Uterus (tissue), 4 donors: Measurements from ENCODE around the gene FAM187B. TPM values are rescaled to one million over a fixed set of nuclear protein-coding genes. Genes with fewer than 3 reads are reported as not detected.
A peak's percentile ranks its signal among the peaks of the same experiment; 100 is the strongest.

Experiments used
- DNase-seq, 2 donors: peaks; one replicate each; pipeline ENCODE4 v3.0.0-alpha.2; 2019 to 2020
- H3K27ac ChIP-seq, 2 donors: fragments of 200-600 bp; sonication (generic); 1 replicate in 1 of 2; 2 replicates in 1 of 2; pipeline ENCODE4 v1.5.1; 2016 to 2018
- H3K27me3 ChIP-seq, 2 donors: fragments of 200-600 bp; sonication (generic); one replicate each; pipeline ENCODE4 v1.5.1; 2018 to 2019; ENCODE audit warnings: control low read depth in 1 of 2
- H3K36me3 ChIP-seq, 2 donors: fragments of 200-600 bp; sonication (generic); one replicate each; pipeline ENCODE4 v1.5.1; 2019; ENCODE audit warnings: control low read depth in 1 of 2
- H3K4me1 ChIP-seq, 2 donors: fragments of 200-600 bp; sonication (generic); one replicate each; pipeline ENCODE4 v1.5.1; 2018 to 2019; ENCODE audit warnings: control low read depth in 1 of 2
- H3K4me3 ChIP-seq, 2 donors: fragments of 200-600 bp; sonication (generic); 1 replicate in 1 of 2; 2 replicates in 1 of 2; pipeline ENCODE4 v1.5.1; 2018 to 2019; ENCODE audit warnings: mild to moderate bottlenecking in 1 of 2
- H3K9me3 ChIP-seq, 2 donors: fragments of 200-600 bp; sonication (generic); one replicate each; pipeline ENCODE4 v1.5.1; 2019; ENCODE audit warnings: control low read depth in 1 of 2
- POLR2A ChIP-seq, 2 donors: fragments of 450-650 bp; IDR thresholded peaks; one replicate each; pipeline ENCODE4 v1.6.1; 2016; ENCODE audit warnings: antibody characterized with exemption in 2 of 2, mild to moderate bottlenecking in 1 of 2, moderate library complexity in 1 of 2
- intact Hi-C: fragments of 100-400 bp; cut with DNase I; formaldehyde crosslinking; loops from one replicate; pipeline ENCODE4 v1.15.1; 2023; ENCODE audit warnings: low total_unique reads
- total RNA-seq, 4 donors: library from RNA; depleted of rRNA in 3 of 4; stranded (reverse); fragments of >200 nt in 3 of 4; gene quantifications; one replicate each; pipeline versions ENCODE4 v1.1.0 to v1.2.4, GENCODE V29; 2014 to 2023
- TF ChIP-seq, protein P1 (sequence below), 4 experiments: fragments of 200-600 bp in 2 of 4; fragments of 450-650 bp in 2 of 4; sonication (generic) in 2 of 4; IDR thresholded peaks; one replicate each; pipeline ENCODE4 v1.5.1; 2016 to 2019; ENCODE audit warnings: antibody characterized with exemption in 4 of 4, mild to moderate bottlenecking in 2 of 4, moderate library complexity in 1 of 4
- donor health status: DM: yes; HTN: yes; CAD: no.

The FAM187B gene
- total RNA-seq, 4 donors from 2014 or later = 0.21 TPM; not detected in 3

DNA sequence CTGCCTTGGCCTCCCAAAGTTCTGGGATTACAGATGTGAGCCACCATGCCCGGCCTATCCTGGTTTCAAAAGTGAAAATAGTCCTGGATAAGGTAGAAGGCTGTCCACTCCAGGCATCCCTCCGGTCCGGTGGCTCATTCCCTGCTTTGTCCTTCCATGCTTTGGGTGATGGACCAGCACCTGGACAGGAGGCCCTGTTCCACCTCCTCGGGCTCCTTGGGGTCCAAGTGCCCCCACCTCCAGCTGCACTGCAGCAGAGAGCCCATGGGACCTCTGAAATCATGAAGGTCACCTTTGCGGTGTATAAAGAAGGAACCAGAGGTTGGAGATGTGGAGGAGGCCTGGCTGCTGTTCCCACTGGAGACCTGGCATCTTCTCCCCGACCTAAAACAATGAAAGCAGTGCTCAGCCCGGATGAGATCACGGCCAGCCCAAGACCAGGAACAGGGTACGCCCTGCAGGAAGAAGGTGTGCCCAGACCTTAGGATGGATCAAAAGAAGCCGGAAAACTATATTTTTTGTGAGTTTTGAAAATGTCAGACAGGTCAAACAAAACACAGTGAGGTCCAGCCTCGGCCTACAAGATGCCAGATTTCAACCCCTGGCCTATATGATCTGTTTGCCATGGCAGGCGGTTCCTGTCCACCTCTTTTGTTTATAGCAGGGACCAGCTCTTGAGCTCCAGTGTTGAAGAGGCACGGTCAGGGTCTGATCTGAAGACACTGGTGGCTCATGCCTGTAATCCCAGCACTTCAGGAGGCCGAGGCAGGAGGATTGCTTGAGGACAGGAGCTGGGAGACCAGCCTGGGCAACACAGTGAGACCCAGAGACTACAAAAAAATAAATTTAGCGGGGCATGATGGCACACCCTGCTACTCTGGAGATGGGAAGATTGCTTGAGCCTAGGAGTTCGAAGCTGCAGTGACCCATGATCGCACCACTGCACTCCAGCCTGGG lies 26.1 kb upstream of the FAM187B start:
- Histone ChIP-seq H3K27me3 (no peaks in the 10 kb centered on the region), H3K27ac (peak overlapping the region; percentile 12 to 30), H3K9me3 (no peaks in the 10 kb centered on the region)

DNA sequence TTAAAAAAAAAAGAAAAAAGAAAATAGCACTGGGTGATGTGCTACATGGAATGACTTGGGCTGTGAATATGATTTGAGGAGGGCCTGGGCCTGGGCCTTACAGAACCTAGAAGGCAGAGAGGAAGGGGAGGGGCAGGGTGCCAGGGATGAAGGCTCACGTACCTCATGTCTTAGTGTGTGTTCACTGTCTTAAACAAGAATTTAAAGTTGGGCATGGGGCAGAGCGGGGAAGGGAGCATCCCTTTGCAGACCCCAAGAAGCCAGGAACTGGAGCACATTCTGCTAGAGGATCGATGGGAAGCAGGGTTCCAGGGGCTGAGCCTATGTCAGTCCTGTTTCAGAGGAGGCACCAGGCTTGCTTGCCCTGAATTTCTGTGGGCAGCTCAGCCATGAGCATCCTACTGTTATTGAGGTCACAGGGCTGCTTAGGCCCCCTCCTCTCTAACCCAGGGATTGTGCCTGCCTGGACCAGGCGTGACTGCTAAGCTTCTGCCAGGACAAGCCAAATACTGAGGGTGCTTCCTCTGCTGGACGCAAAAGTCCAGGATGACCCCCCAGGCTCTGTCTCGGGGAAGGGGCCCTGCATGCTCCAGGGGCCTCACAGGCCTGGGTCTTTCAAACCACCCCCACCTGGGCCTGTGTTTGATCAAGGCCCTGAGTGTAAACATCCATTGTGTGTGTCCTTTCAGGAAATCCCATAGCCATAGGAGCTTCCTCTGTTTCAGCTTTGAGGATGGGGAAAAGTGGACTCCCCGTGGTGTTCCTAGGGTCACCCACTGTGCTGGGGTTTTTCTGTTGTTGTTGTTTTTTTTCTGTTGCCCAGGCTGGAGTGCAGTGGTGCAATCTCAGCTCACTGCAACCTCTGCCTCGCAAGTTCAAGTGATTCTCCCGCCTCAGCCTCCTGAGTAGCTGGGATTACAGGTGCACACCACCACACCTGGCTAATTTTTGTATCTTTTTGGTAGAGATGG lies 25.1 kb upstream of the FAM187B start:
- H3K27me3 ChIP-seq = no peaks in the 10 kb centered on the region
- H3K27ac ChIP-seq = peak overlapping the region; percentile 12 to 28
- no peaks in the 10 kb centered on the region for H3K36me3 ChIP-seq
- no peak overlapping the region for H3K4me3 ChIP-seq
- no peak for DNase-seq
- no peak for TF ChIP-seq POLR2A (IDR thresholded peaks at IDR 0.05)
- H3K9me3 ChIP-seq = no peaks in the 10 kb centered on the region
- H3K4me1 ChIP-seq = no peaks in the 10 kb centered on the region
- intact Hi-C loops = no loop called here

More for the DNA sequence above, 26.1 kb upstream of the FAM187B start:
- intact Hi-C loops = no loop called here
- TF ChIP-seq POLR2A (IDR thresholded peaks at IDR 0.05) = peak in 1 of 2 donors; percentile 10
- TF ChIP-seq, protein P1, sequence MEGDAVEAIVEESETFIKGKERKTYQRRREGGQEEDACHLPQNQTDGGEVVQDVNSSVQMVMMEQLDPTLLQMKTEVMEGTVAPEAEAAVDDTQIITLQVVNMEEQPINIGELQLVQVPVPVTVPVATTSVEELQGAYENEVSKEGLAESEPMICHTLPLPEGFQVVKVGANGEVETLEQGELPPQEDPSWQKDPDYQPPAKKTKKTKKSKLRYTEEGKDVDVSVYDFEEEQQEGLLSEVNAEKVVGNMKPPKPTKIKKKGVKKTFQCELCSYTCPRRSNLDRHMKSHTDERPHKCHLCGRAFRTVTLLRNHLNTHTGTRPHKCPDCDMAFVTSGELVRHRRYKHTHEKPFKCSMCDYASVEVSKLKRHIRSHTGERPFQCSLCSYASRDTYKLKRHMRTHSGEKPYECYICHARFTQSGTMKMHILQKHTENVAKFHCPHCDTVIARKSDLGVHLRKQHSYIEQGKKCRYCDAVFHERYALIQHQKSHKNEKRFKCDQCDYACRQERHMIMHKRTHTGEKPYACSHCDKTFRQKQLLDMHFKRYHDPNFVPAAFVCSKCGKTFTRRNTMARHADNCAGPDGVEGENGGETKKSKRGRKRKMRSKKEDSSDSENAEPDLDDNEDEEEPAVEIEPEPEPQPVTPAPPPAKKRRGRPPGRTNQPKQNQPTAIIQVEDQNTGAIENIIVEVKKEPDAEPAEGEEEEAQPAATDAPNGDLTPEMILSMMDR (IDR thresholded peaks at IDR 0.05) = no peak
- Histone ChIP-seq H3K36me3 (no peaks in the 10 kb centered on the region), H3K4me1 (no peaks in the 10 kb centered on the region), H3K4me3 (no peak overlapping the region)
- DNase-seq = peak in 1 of 2 donors; percentile 53

DNA sequence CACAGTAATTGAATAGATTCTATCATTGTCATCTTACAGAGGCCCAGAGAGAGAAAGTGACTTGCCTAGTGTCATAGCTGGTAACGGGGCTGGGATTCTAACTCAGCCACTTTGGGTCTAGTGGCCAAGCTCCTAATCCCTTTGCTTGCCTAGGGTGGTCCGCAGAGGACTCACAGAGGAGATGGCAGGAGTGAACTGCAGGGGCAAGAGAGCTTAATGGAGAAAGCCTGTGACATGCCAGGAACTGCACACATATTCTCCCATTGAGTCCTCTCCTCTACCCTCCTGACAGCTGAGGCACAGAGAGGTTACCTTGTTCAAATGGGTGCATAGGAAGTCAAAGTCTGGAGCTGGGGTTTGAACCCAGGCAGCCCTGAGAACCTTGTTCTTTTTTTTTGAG lies 22.9 kb upstream of the FAM187B start:
- DNase-seq = no peak
- H3K4me1 ChIP-seq = no peaks in the 10 kb centered on the region
- peaks cover 0 to 6% of the 10 kb centered on the region in 2 donors for H3K27me3 ChIP-seq
- H3K27ac ChIP-seq = no peak overlapping the region
- TF ChIP-seq, protein P1 (IDR thresholded peaks at IDR 0.05) = no peak
- TF ChIP-seq POLR2A (IDR thresholded peaks at IDR 0.05) = no peak
- no peak overlapping the region for H3K4me3 ChIP-seq
- intact Hi-C loops = no loop called here
- H3K9me3 ChIP-seq = no peaks in the 10 kb centered on the region
- H3K36me3 ChIP-seq = no peaks in the 10 kb centered on the region

DNA sequence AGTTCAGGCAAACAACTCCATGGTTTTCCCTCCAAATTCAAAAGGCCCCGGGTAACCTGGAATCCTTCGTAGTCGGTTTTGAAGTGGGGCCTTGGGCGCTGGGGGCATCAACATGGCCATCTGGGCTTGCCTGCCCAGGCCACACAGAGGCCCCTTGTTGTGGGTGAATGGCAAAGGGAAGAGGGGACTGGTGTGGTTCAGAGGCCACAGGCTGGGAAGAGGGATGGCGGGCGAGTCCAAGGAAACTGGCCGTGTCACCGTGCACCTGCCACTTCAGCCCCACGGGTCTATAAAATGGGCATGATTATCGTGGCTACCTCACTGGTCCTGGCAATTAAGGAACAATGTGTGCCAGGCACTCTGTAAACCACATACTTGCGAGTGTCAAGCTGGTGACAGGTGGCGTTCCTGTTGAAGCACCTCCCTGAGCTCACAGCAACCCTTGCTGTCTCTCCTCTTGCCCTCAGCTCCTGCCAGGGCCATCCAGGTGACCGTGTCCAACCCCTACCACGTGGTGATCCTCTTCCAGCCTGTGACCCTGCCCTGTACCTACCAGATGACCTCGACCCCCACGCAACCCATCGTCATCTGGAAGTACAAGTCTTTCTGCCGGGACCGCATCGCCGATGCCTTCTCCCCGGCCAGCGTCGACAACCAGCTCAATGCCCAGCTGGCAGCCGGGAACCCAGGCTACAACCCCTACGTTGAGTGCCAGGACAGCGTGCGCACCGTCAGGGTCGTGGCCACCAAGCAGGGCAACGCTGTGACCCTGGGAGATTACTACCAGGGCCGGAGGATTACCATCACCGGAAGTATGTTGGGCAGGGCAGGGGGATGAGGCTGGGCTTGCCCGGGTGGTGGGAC lies 21.5 kb upstream of the FAM187B start:
- H3K9me3 ChIP-seq = no peaks in the 10 kb centered on the region
- no peaks in the 10 kb centered on the region for H3K36me3 ChIP-seq
- H3K4me3 ChIP-seq = peak overlapping the region in 1 of 2 donors; percentile 21
- intact Hi-C loops = no loop called here
- H3K4me1 ChIP-seq = no peaks in the 10 kb centered on the region
- TF ChIP-seq POLR2A (IDR thresholded peaks at IDR 0.05) = no peak
- TF ChIP-seq, protein P1 (IDR thresholded peaks at IDR 0.05) = no peak
- H3K27me3 ChIP-seq = peaks cover 0 to 7% of the 10 kb centered on the region in 2 donors
- no peak overlapping the region for H3K27ac ChIP-seq
- DNase-seq = no peak
